B cell (primary cell): ENCODE data around the gene SMARCC2. TPM values are rescaled to one million over a fixed set of nuclear protein-coding genes. Genes with fewer than 3 reads are reported as not detected.

ENCODE experiments used
- ATAC-seq: fragments of 200-7000 bp; cut with Tn5 transposase; one replicate; pipeline ENCODE4 v1.10.0; 2021; ENCODE audit warnings: low read depth, mild to moderate bottlenecking, moderate number of reproducible peaks, moderate library complexity
- CTCF ChIA-PET: fragments of 350-600 bp; sonication (Branson Sonifier 250); formaldehyde crosslinking; loops from one replicate; lab custom pipeline; 2021; ENCODE audit warnings: antibody characterized with exemption, inconsistent platforms; lab: Charles Lee
- POLR2A ChIA-PET: fragments of 350-600 bp; sonication (Branson Sonifier 250); formaldehyde crosslinking; loops from one replicate; lab custom pipeline; 2021; ENCODE audit warnings: antibody characterized with exemption; lab: Charles Lee
- DNase-seq: peaks from one replicate; pipeline ENCODE4 v3.0.0; 2013
- H2AFZ ChIP-seq: 2 replicates; pipeline ENCODE4 v1.6.1; 2012; ENCODE audit warnings: mild to moderate bottlenecking, low read depth, low read length; ENCODE audit not compliant: insufficient read depth, poor library complexity, severe bottlenecking
- H3K27ac ChIP-seq, 2 donors: 1 replicate in 1 of 2; 2 replicates in 1 of 2; pipeline ENCODE4 v1.5.1; 2012 to 2013; ENCODE audit warnings: low read length in 2 of 2, mild to moderate bottlenecking in 2 of 2, moderate library complexity in 1 of 2
- H3K27me3 ChIP-seq, 4 experiments: fragments of 200-600 bp in 1 of 4; sonication (generic) in 1 of 4; replicated peaks in 1 of 4; 1 replicate in 2 of 4; 2 replicates in 2 of 4; pipeline versions ENCODE4 v1.6.1 to v1.7.0; 2013 to 2016; ENCODE audit warnings: low read length in 3 of 4, mild to moderate bottlenecking in 2 of 4, mixed read lengths in 1 of 4, moderate library complexity in 1 of 4; ENCODE audit not compliant: insufficient read depth in 4 of 4, control insufficient read depth in 3 of 4; ENCODE audit errors: control extremely low read depth in 1 of 4
- H3K36me3 ChIP-seq, 2 experiments: replicated peaks in 1 of 2; 1 replicate in 1 of 2; 2 replicates in 1 of 2; pipeline versions ENCODE4 v1.6.1 to v1.7.1; 2013; ENCODE audit warnings: low read length in 1 of 2; ENCODE audit not compliant: insufficient read depth in 2 of 2, control insufficient read depth in 1 of 2; ENCODE audit errors: control extremely low read depth in 1 of 2, extremely low read depth in 1 of 2
- H3K4me1 ChIP-seq, 2 donors: fragments of 200-600 bp in 1 of 2; sonication (generic) in 1 of 2; 1 replicate in 1 of 2; 2 replicates in 1 of 2; pipeline versions ENCODE4 v1.5.1 to v1.6.1; 2013 to 2017; ENCODE audit warnings: low read length in 2 of 2; ENCODE audit not compliant: control insufficient read depth in 2 of 2, insufficient read depth in 2 of 2
- H3K4me2 ChIP-seq: replicated peaks from 2 replicates; pipeline ENCODE3; 2012; ENCODE audit warnings: mild to moderate bottlenecking, low read depth, low read length; ENCODE audit not compliant: poor library complexity, severe bottlenecking
- H3K4me3 ChIP-seq, 5 experiments: fragments of 200-600 bp in 1 of 5; sonication (generic) in 1 of 5; 1 replicate in 3 of 5; 2 replicates in 2 of 5; pipeline versions ENCODE4 v1.5.1 to v1.7.0; 2011 to 2016; ENCODE audit warnings: low read length in 4 of 5, mild to moderate bottlenecking in 4 of 5, low read depth in 2 of 5, control low read depth in 1 of 5, moderate library complexity in 1 of 5; ENCODE audit not compliant: insufficient read depth in 1 of 5; ENCODE audit errors: control extremely low read depth in 1 of 5, extremely low read depth in 1 of 5
- H3K79me2 ChIP-seq: fragments of 200-600 bp; sonication (generic); one replicate; pipeline ENCODE4 v1.6.0; 2016; ENCODE audit warnings: low read length; ENCODE audit not compliant: control insufficient read depth, insufficient read depth
- H3K9ac ChIP-seq: fragments of 200-600 bp; sonication (generic); 2 replicates; pipeline ENCODE4 v1.6.1; 2017; ENCODE audit warnings: mild to moderate bottlenecking, low read length, moderate library complexity
- H3K9me3 ChIP-seq, 3 donors: one replicate each; pipeline versions ENCODE4 v1.6.1 to v1.7.1; 2013; ENCODE audit warnings: low read length in 2 of 3; ENCODE audit not compliant: control insufficient read depth in 2 of 3, insufficient read depth in 1 of 3; ENCODE audit errors: control extremely low read depth in 1 of 3
- H4K20me1 ChIP-seq: 2 replicates; pipeline ENCODE4 v1.6.0; 2012; ENCODE audit warnings: mild to moderate bottlenecking, low read length; ENCODE audit not compliant: insufficient read depth, control insufficient read depth, poor library complexity, severe bottlenecking
- H3K27ac Mint-ChIP-seq: one replicate; pipeline ENCODE4 v1.8.0; 2021; ENCODE audit warnings: mixed read lengths
- H3K27me3 Mint-ChIP-seq: one replicate; pipeline ENCODE4 v1.8.0; 2021; ENCODE audit warnings: mixed read lengths
- H3K4me1 Mint-ChIP-seq: one replicate; pipeline ENCODE4 v1.8.0; 2021; ENCODE audit warnings: mixed read lengths
- H3K4me3 Mint-ChIP-seq: one replicate; pipeline ENCODE4 v1.8.0; 2021; ENCODE audit warnings: mixed read lengths
- H3K9me3 Mint-ChIP-seq: one replicate; pipeline ENCODE4 v1.8.0; 2022; ENCODE audit warnings: mixed read lengths; ENCODE audit not compliant: insufficient read depth
- CTCF ChIP-seq: fragments of 200-600 bp; IDR thresholded peaks from one replicate; pipeline ENCODE4 v1.8.0; 2022; ENCODE audit warnings: antibody characterized with exemption, mild to moderate bottlenecking
- EZH2 ChIP-seq: IDR thresholded peaks from 2 replicates; pipeline ENCODE4 v1.6.1; 2012; ENCODE audit warnings: borderline replicate concordance, low read depth, mild to moderate bottlenecking, moderate library complexity, low read length; ENCODE audit not compliant: insufficient read depth, poor library complexity, severe bottlenecking
- WGBS: methylation state at CpG from one replicate; pipeline ENCODE4 v1.1.5; 2013; ENCODE audit warnings: missing lambda C conversion rate; ENCODE audit not compliant: insufficient coverage; 5-methylcytosine and 5-hydroxymethylcytosine counted together
- intact Hi-C: fragments of 100-400 bp; cut with micrococcal nuclease; formaldehyde crosslinking; loops from one replicate; pipeline ENCODE4 v1.10.0; 2022
- polyA plus RNA-seq: library from polyadenylated mRNA; depleted of rRNA; stranded (reverse); fragments of >200 nt; gene quantifications from 2 replicates; pipeline ENCODE4 v1.2.3, GENCODE V29; 2012
- total RNA-seq, 2 donors: library from RNA; stranded (reverse); fragments of 120-200 nt in 1 of 2; gene quantifications; 1 replicate in 1 of 2; 2 replicates in 1 of 2; pipeline versions ENCODE4 v1.2.3 to v1.2.4, GENCODE V29; 2013 to 2022

The SMARCC2 gene
- total and polyA plus RNA-seq, 2 donors (not counting 1 experiment from before 2014, with no cell fraction given), result 70.4 to 198 TPM

DNA sequence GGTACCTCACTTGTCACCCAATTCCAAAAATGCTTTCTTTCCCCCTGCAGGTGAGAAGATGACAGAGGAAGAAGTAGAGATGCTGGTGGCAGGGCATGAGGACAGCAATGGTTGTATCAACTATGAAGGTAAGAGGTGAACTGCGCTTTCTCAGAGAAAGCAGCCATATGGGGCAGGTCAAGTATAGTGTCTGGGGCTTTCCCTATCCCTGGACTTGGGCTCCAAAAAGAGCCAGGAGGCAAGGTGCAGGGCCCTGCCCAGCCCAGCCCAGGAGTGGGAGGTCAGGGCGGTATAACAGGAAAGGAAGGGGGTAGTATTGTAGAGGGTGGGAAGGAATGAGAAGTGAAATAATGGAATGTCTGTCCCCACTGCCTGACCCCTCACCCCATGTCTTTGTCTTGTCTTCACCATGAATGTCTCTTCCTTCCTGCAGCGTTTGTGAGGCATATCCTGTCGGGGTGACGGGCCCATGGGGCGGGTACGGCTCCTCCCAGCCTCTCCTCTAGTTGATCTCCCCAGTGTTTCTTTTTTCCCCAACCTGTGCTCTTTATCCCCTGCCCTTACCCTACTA lies 29.0 kb downstream of the SMARCC2 start:
- 83% methylated on average over 2 of the region's 7 CpGs for WGBS
- peak overlapping the region; percentile 89 for H3K9ac ChIP-seq

More for the DNA sequence above, 29.0 kb downstream of the SMARCC2 start:
- Mint-ChIP-seq H3K27ac (peak overlapping the region; percentile 97), H3K27me3 (no peaks in the 10 kb centered on the region), H3K4me1 (peaks cover 41% of the 10 kb centered on the region), H3K4me3 (peak overlapping the region; percentile 96), H3K9me3 (no peaks in the 10 kb centered on the region)
- peak overlapping the region; percentile 83 for H3K4me2 ChIP-seq
- H3K36me3 ChIP-seq, result peaks cover 2 to 59% of the 10 kb centered on the region in 2 experiments
- peaks cover 51% of the 10 kb centered on the region for H3K79me2 ChIP-seq
- DNase-seq (no peak), ATAC-seq (no peak)
- H3K4me3 ChIP-seq, result peak overlapping the region in 2 of 5 experiments; percentile 80 to 96
- peaks cover 20 to 38% of the 10 kb centered on the region in 2 donors for H3K4me1 ChIP-seq
- intact Hi-C loops, result no loop called here
- no peaks in the 10 kb centered on the region for H3K9me3 ChIP-seq
- H2AFZ ChIP-seq, result no peak overlapping the region
- H3K27me3 ChIP-seq, result no peaks in the 10 kb centered on the region
- ChIA-PET POLR2A (interaction anchor here (1.0 to 4.1 kb wide), 3 partner anchors 29 to 33 kb away, joined by 4 to 44 read pairs (median 4); partner anchors contain the start of genes ESYT1 and SMARCC2), CTCF (interaction anchor here (0.8 to 3.4 kb wide), 8 partner anchors 28 to 234 kb away, joined by 3 to 24 read pairs (median 6); partner anchors contain the start of genes ANKRD52, ESYT1, SMARCC2 and ZC3H10)
- H3K27ac ChIP-seq, result peak overlapping the region; percentile 88 to 97
- peaks cover 14% of the 10 kb centered on the region for H4K20me1 ChIP-seq
- no peak for TF ChIP-seq CTCF
- no peak for TF ChIP-seq EZH2
